OCI-LY3 (cell line): ENCODE results near the gene SMIM43.

ENCODE experiments used
- EZH2phosphoT487 ChIP-seq: fragments of 200-600 bp; shearing (Covaris generic); IDR thresholded peaks from 2 replicates; pipeline ENCODE4 v1.6.1; 2018; ENCODE audit warnings: antibody characterized with exemption, mixed run types, low read depth
- TF ChIP-seq, protein P1 (sequence below): fragments of 200-600, 300-600 bp; sonication (generic); IDR thresholded peaks from 2 replicates; pipeline ENCODE4 v1.5.1; 2014; ENCODE audit warnings: antibody characterized with exemption, low read length, low read depth

DNA sequence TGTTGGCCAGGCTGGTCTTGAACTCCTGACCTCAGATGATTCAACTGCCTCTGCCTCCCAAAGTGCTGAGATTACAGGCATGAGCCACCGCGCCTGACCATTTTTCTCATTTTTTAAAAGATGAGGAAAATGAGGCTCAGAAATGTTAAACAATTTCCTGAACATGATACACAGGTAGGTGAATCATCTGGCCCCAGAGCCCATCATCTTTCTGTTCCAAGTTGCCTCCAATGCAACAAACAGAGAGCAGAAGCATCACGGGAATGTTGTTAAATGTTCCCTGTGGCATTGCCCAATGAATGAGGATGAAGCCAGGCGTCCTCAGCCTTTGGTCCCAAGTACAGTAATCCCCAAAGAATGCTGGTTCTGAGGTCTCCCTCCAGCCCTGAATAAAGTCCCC is 36.9 kb downstream of the SMIM43 start:
- TF ChIP-seq, protein P1, sequence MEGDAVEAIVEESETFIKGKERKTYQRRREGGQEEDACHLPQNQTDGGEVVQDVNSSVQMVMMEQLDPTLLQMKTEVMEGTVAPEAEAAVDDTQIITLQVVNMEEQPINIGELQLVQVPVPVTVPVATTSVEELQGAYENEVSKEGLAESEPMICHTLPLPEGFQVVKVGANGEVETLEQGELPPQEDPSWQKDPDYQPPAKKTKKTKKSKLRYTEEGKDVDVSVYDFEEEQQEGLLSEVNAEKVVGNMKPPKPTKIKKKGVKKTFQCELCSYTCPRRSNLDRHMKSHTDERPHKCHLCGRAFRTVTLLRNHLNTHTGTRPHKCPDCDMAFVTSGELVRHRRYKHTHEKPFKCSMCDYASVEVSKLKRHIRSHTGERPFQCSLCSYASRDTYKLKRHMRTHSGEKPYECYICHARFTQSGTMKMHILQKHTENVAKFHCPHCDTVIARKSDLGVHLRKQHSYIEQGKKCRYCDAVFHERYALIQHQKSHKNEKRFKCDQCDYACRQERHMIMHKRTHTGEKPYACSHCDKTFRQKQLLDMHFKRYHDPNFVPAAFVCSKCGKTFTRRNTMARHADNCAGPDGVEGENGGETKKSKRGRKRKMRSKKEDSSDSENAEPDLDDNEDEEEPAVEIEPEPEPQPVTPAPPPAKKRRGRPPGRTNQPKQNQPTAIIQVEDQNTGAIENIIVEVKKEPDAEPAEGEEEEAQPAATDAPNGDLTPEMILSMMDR = no peak
- TF ChIP-seq EZH2phosphoT487 = no peak
